GM06990 (cell line): ENCODE data around the gene CCL19.

Experiments
- DNase-seq: peaks from one replicate; pipeline ENCODE4 v3.0.0-alpha.2; 2011; ENCODE audit not compliant: insufficient read length; ENCODE audit errors: extremely low read depth
- H3K27me3 ChIP-seq: replicated peaks from 2 replicates; pipeline ENCODE4 v1.6.0; 2011; ENCODE audit warnings: low read length; ENCODE audit not compliant: control insufficient read depth, insufficient read depth
- H3K36me3 ChIP-seq: 2 replicates; pipeline ENCODE4 v1.5.1; 2011; ENCODE audit warnings: low read length; ENCODE audit not compliant: control insufficient read depth, insufficient read depth
- H3K4me3 ChIP-seq: replicated peaks from 2 replicates; pipeline ENCODE4 v1.5.1; 2011; ENCODE audit warnings: low read depth, mild to moderate bottlenecking, control low read depth, low read length
- CTCF ChIP-seq: IDR thresholded peaks from 2 replicates; pipeline ENCODE4 v1.5.1; 2011; ENCODE audit warnings: low read length, control low read depth, mild to moderate bottlenecking, inconsistent platforms; ENCODE audit not compliant: insufficient read depth, poor library complexity, severe bottlenecking

Gene CCL19

DNA sequence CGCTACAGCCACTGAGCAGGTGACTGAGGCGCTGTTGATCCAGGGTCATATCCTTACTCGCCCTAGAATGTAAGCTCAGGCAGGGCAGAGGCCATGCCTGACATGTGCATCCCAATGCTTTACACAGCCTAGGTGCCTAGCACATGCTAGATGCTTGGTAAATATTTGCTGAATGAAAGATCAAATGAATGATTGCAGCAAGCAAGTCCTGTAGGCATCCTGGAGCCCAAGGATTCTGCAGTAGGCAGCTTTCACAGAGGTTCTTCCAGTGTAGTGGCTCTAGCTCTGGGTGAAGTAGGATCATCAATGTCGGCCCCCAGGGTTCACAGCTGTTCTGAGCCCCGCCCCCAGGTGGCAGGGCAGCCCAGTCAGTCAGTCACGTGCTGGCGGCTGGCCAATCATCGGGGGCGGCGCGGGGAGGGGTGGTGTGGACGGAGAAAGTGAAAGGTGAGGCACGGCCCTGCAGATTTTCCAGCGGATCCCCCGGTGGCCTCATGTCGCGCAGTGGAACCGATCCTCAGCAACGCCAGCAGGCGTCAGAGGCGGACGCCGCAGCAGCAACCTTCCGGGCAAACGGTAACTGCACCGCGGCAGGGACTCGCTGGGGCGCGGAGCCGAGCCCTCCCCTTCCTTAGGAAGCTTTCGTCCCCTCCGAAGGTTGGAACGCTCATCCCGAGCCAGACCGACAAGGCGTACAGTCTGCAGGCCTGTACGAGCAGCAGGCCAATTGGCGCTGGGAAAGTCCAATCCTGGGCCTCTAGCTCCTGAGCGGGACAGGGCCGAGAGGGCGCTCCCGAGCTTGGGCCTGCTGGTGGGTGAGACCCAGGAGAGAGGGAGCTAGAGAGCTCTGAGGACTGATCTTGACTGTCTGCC lies 44.6 kb downstream of the CCL19 start, which contains the start of gene GALT:
Gene GALT, plus strand, starts transcription at position 465 of the 873 bp plus-strand sequence. Its CDS starts 30 bp downstream, at position 495.
- TF ChIP-seq CTCF = peak; percentile 68
- Histone ChIP-seq H3K27me3 (no peaks in the 10 kb centered on the region), H3K4me3 (peak within 1 kb of the TSS; percentile 97), H3K36me3 (peaks cover 19% of the 10 kb centered on the region)
- peak; percentile 92 for DNase-seq

DNA sequence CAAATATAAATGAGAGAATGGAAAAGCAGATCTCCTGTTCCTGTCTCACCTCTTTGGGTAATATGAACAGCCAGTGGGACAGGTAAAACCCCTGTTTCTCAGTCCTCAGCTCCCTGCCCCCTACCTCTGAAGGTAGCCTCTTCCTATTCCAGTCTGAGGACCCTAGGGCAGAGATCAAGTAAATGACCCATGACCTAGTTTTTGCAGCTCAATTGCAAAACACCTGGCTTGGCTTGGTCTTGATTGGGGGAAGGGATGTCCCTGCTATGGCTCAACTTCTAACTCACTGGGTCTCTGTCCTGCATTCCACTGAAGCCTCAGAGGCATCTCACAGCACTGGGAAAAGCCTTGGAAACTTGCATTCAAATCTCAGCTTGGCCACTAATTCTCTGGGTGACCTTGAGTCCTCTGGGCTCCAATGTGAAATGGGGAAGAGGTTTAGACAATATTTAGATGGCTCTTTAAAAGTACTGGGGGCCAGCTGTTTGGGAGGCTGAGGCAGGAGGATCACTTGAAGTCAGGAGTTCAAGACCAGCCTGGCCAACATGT lies 46.2 kb downstream of the CCL19 start:
- no peak for DNase-seq
- no peak for TF ChIP-seq CTCF
- Histone ChIP-seq H3K36me3 (peaks cover 12% of the 10 kb centered on the region), H3K27me3 (no peaks in the 10 kb centered on the region), H3K4me3 (no peak overlapping the region)

DNA sequence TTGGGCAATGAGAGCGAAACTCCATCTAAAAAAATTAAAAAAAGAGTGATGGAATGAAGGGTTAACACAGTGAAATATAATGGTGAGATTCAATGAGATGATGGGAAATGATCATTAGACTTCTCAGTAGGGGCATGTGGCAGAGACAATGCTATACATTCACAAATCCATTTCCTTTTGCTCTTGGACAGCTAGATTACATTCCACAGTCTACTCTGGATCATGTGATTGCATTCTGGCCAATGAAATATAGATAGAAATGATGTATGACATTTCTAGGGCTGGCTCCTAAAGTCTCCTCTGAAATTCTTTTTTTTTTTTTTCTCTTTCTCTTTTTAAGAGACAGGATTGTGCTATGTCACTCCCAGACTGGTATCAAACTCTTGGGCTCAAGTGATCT lies 48.4 kb downstream of the CCL19 start:
- Histone ChIP-seq H3K36me3 (no peaks in the 10 kb centered on the region), H3K4me3 (no peak overlapping the region), H3K27me3 (no peaks in the 10 kb centered on the region)
- no peak for DNase-seq
- no peak for TF ChIP-seq CTCF
